Occipital lobe (tissue), 3 donors: Measurements from ENCODE around the gene LGALS13. TPM values are rescaled to one million over a fixed set of nuclear protein-coding genes. Genes with fewer than 3 reads are reported as not detected.
"Not testable (repeated sequence)": the region's sequence is repeated elsewhere in the genome, so short reads cannot be mapped to it uniquely, and the experiment has no call there.

Experiments used
- DNase-seq: peaks from one replicate; lab custom pipeline; 2025; lab: John Stamatoyannopoulos, UW
- small RNA-seq: library from RNA; depleted of rRNA; stranded (forward); fragments of <200 nt; gene quantifications from one replicate; pipeline ENCODE3, GENCODE V24; 2014
- total RNA-seq: library from RNA; depleted of rRNA; stranded (reverse); fragments of >200 nt; gene quantifications from one replicate; pipeline ENCODE4 v1.2.3, GENCODE V29; 2014

Gene LGALS13
- total RNA-seq, 1 donor from 2014 or later = not detected

DNA sequence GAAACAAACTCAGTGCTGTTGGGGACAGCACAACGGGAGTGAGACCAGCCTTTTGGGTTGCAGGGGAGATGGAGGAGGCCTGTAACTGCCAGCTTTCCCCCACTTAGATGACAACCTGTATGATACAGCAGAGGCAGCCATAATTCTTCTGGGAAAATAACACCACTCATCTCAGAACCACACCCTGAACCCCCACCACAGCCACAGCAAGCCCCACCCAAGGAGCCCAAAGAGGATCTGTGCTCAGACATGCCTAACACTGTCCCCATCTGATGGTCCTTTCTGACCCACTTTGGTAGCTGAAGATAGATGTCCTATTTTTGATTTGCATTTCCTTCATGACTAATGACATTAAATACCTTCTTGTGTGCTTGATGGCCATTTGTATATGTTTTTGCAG lies 15.4 kb downstream of the LGALS13 start:
- no peak for DNase-seq

DNA sequence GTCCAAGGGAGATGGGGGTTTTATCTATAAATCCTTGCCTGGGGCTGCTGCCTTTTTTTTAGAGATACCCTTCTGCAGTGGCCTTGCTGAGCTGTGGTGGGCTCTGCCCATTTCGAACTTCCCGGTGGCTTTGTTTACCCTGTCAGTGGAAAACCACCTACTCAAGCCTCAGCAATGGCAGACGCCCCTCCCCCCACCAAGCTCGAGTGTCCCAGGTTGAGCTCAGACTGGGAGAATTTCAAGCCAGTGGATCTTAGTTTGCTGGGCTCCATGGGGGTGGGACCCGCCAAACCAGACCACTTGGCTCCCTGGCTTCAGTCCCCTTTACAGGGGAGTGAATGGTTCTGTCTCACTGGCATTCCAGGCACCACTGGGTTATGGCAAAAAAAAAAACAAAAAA lies 21.6 kb downstream of the LGALS13 start:
- no peak for DNase-seq

DNA sequence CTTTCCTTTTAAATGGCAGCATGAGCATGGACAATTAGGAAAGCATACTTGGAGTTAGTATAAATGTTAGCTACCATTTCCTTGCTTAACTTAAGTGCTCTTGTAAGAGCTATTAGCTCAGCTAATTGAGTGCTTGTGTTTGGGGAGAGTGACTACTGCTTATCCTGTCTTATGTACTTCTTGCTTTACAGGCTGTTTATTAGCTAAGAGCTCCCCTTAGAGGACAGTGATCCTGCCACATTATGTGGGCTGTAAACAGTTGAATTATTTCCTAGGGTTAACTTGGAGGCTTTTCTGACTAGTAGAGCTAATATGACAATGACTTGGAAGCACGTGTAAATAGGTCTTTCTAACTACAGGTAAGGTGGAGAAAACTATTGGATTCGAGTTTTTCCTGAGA lies 25.3 kb downstream of the LGALS13 start:
- not testable (repeated sequence) for DNase-seq

DNA sequence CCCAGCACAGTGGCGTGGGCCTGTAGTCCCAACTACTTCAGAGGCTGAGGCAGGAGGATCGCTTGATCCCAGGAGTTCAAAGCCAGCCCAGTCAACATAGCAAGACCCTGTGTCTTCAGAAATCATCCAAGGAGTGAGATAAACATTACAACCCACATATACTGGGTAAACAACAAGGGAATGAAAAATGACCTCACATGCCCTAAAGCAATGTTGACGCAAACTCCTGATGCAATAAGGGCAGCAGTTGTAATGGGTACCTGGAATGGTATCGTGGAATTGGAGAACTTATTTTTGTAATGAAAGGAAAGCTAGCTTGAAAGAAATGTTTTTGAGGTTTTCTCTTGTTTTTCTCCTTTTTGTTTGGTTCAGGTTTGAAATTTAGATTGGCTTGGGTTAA lies 28.9 kb downstream of the LGALS13 start:
- no peak for DNase-seq

DNA sequence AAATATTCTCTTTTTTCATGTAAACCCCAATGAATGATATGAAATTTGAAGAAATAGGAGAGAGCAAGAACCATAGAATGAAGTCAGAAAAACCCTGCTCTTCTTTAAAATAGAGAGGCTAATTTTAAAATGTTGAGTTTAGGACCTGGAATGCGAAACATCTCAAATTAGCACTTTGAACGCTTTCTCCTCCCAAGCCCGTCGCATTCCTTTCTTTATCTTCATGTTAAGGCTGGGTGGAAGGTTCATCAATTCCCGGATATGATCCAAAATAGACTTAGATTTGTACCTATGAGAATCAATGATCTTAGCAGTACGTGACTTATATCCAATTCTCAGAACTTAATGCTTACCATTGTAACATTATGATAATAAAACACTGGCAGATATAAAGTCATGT lies 29.3 kb downstream of the LGALS13 start:
- no peak for DNase-seq

DNA sequence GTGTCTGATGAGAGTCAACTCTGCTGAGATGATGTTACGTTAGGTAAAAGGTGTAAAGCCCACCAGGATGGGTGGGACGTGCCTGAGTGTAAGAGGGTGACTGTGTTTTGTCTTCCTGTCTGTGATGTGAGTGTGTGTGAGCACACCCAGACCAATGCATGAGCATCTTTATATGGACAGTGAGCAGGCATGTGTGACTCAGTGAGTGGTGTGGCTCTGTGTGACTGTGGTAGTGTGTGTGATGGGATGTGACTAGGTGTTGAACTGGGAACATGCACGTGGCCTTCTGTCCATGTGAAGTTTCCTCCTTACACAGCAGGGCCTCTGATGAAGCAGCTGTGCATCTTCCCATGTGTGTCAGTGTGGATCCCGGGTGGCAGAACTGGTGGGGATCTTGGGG lies 35.6 kb downstream of the LGALS13 start:
- no peak for DNase-seq

DNA sequence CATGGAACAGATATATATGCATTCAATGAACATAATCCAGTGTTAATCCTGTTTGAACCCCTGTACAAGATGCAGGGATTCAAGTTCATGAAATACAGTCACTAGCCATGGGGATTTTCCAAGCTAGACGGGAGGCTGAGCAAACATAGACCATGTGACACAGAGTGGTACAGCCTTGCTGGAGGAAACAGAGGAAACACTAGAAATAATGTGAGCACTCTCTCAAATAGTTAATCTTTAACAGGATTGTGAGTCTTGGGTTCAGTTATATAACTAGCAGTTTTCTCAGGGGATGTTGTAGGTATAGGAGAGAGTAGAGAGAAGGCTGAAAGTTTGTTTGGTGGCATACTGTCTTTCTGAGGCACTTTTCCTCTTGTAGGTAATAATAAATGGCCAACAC lies 39.4 kb downstream of the LGALS13 start:
- DNase-seq = no peak

DNA sequence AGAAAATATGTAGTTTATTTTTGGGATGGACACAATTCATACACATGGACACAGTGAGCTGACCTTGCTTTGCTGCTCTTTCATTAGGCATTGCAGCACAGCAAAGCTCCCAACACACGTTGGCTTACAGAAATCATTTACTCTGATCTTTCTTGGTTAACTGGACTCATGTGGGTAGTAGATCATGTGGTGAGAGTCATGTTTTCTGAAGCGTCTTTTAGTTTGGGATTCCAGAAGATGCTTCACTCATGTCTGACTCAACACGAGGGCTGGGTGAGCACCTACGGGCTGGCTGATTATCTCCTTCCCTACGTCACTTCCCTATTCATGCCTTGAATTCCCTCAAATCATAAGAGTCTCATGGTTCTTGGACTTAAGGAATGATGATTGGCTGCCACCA lies 41.3 kb downstream of the LGALS13 start:
- no peak for DNase-seq

DNA sequence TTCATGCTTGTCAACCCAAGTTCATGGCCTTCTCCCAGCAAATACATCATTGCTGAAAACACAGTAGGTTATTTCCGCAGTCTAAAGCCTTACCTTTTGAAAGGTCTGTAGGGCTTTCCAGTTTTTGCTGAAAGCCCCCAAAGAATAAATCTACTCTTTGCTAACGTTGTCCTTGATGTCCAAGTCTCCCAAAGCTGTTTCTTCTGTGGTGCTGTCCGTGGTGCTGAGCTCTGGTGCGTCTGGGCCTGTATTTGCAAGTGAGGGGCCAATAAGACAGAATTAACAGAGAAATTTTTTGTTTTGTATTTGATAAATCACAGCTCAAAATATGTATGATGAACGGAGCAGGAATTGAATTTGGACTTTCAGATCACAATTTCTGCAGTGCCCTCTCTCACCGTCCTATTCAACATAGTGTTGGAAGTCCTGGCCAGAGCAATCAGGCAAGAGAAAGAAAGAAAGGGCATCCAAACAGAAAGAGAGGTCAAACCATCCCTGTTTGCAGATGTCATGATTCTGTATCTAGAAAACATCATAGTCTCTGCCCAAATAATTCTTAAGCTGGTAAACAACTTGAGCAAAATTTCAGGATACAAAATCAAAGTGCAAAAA lies 43.6 kb downstream of the LGALS13 start:
- no peak for DNase-seq

DNA sequence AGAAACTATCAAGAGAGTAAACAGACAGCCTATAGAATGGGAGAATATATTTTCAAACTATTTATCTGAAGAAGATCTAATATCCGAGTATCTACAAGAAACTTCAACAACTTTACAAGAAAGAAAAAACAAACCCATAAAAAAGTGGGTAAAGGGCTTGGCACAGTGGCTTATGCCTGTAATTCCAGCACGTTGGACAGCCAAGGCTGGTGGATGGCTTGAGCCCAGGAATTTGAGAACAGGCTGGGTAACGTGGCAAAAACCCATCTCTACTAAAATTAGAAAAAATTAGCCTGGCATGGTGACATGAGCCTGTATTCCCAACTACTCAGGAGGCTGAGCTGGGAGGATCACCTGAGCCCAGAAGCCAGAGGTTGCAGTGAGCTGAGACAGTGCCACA lies 45.6 kb downstream of the LGALS13 start:
- no peak for DNase-seq

DNA sequence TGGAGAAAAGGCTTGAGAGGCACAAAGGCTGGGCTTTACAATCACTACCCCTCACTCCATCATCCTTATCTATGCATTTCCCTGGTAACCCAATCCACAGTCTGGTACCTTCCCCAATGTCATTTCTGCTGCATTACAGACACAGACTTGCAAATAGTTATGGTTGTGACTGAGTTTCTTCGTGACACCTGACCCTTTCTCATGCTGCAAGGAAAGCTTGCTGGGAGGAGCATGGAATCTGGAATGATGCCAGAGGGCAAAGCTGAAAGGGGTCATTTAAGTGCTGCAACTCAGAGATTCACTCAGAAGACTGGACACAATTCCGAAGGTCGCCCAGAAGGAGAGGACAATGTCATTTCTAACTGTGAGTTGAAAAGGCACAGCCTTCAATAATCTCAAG lies 53.3 kb downstream of the LGALS13 start, which contains the start of gene LGALS16:
TSS of gene LGALS16 (plus strand) at position 301 of the 400 bp plus-strand sequence. CDS start at position 350, 49 bp downstream.
- no peak for DNase-seq

Small RNA genes within 50 kb of the gene (small RNA-seq; reads per million reads assigned to genes)
- gene AC005176.2 = not detected
- gene RPS29P24 = not detected
- gene RPS29P25 = not detected
- gene RPS29P26 = not detected
- gene RPS29P30 = not detected

Other genes starting within 250 kb of the LGALS13 start
- gene PAF1, start 211.4 kb upstream of the LGALS13 start, total RNA-seq = 29.2 TPM
- gene MED29, start 211.1 kb upstream of the LGALS13 start, total RNA-seq = 17.2 TPM
- gene ZFP36, start 195.7 kb upstream of the LGALS13 start, total RNA-seq = 1.2 TPM
- 27.3 TPM for gene PLEKHG2, start 189.9 kb upstream of the LGALS13 start, total RNA-seq
- gene RPS16, start 166.6 kb upstream of the LGALS13 start, total RNA-seq = 77.0 TPM
- gene SUPT5H, start 156.9 kb upstream of the LGALS13 start, total RNA-seq = 47.9 TPM
- gene TIMM50, start 121.7 kb upstream of the LGALS13 start, total RNA-seq = 39.6 TPM
- gene DLL3, start 103.6 kb upstream of the LGALS13 start, total RNA-seq = 15.8 TPM
- not detected for gene SELENOV, start 87.4 kb upstream of the LGALS13 start, total RNA-seq
- 18.9 TPM for gene EID2B, start 69.7 kb upstream of the LGALS13 start, total RNA-seq
- gene EID2, start 62.4 kb upstream of the LGALS13 start, total RNA-seq = 26.4 TPM
- not detected for gene LGALS16, start 53.4 kb downstream of the LGALS13 start, total RNA-seq
- not detected for gene LGALS14, start 102.0 kb downstream of the LGALS13 start, total RNA-seq
- not detected for gene CLC, start 135.5 kb downstream of the LGALS13 start, total RNA-seq
- gene LEUTX, start 176.3 kb downstream of the LGALS13 start, total RNA-seq = not detected
- 16.7 TPM for gene DYRK1B, start 231.6 kb downstream of the LGALS13 start, total RNA-seq
- 217 TPM for gene FBL, start 243.9 kb downstream of the LGALS13 start, total RNA-seq